Measurements from ENCODE around the gene NPAS3. TPM values are rescaled to one million over a fixed set of nuclear protein-coding genes. Genes with fewer than 3 reads are reported as not detected.

The NPAS3 gene
- total and polyA plus RNA-seq, 8 donors: 0.09 to 0.79 (median 0.56) TPM

DNA sequence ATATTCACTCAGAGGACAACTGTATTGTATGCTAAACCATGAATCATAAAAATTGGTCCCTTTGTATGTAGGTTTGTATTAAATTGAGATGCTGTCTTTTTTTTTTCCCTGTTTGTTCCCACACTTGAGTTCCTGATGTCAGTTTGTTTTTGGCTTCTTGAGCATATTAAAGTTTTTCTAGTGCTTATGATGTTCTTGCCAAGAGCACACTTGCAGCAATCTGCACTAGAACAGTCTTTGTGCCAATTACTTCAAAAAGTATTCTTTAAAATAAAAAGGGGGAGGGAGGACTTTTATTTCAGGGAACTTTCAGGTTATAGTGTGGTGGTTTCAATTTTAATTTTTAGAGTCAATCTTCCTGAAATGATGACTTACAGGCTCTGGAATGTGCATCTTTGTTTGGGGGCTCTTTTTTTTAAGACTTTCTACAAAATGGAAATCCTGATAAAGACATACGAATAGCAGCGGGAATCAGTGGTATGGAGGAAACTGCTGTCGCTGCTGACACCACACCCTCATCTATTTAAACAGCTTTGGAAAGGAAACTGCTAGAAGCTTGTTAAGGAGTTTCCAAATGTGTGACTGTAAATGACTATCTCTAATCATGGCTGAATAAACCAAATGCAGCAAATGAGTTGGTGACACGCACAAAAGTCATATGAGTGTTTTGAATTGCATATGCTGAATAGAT lies 823.6 kb downstream of the NPAS3 start:
- H3K4me1 ChIP-seq: peaks cover 7 to 8% of the 10 kb centered on the region in 2 donors
- H3K36me3 ChIP-seq: no peaks in the 10 kb centered on the region
- no peaks in the 10 kb centered on the region for H3K9me3 ChIP-seq
- peak; percentile 33 for ATAC-seq
- H3K27ac ChIP-seq: no peak overlapping the region
- intact Hi-C loops (cut with DNase I): no loop called here
- no peak overlapping the region for H3K4me3 ChIP-seq
- peaks cover 0 to 10% of the 10 kb centered on the region in 2 donors for H3K27me3 ChIP-seq
- DNase-seq: peak in 1 of 4 donors; percentile 21
- TF ChIP-seq, protein P1, sequence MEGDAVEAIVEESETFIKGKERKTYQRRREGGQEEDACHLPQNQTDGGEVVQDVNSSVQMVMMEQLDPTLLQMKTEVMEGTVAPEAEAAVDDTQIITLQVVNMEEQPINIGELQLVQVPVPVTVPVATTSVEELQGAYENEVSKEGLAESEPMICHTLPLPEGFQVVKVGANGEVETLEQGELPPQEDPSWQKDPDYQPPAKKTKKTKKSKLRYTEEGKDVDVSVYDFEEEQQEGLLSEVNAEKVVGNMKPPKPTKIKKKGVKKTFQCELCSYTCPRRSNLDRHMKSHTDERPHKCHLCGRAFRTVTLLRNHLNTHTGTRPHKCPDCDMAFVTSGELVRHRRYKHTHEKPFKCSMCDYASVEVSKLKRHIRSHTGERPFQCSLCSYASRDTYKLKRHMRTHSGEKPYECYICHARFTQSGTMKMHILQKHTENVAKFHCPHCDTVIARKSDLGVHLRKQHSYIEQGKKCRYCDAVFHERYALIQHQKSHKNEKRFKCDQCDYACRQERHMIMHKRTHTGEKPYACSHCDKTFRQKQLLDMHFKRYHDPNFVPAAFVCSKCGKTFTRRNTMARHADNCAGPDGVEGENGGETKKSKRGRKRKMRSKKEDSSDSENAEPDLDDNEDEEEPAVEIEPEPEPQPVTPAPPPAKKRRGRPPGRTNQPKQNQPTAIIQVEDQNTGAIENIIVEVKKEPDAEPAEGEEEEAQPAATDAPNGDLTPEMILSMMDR (IDR thresholded peaks at IDR 0.05): no peak

DNA sequence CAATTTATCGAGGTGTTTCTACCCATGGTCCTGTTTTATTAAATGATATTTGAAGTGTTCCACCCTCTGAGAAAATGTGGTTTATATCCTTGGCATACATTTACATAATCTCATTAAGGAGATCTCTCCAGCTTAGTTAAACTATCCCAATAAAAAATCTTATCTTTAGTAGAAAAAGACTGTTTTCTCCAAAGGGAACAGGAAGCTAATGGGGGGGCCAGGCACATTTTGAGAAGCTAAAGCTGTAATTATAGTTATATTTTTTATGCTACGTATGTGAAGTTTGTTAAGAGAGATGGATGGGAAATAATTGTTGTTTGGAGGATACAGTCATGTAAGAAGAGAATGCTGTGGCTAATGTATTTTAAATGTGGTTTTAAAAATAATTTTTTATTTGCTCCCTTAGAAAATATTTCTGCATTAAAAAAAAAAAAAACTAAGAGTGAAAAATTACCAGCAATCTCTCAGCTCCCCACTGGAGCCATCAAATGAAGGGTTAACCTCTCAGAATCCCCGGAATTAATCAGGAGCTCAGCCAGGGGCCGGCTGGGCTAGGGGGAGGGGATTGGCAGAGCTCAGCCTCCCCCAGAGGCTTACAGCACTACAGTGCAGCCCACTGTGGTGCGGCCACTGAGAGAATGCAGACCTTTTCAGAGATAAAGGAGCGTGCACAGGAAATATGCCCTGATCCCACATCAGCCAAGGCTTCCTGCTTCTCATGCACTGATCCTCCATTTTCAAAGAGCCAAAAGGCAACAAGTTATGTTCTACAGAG lies 826.4 kb downstream of the NPAS3 start:
- peaks cover 7 to 8% of the 10 kb centered on the region in 2 donors for H3K4me1 ChIP-seq
- ATAC-seq: no peak
- intact Hi-C loops (cut with DNase I): no loop called here
- TF ChIP-seq, protein P1 (IDR thresholded peaks at IDR 0.05): no peak
- peak in 1 of 4 donors; percentile 50 for DNase-seq
- no peak overlapping the region for H3K4me3 ChIP-seq
- H3K9me3 ChIP-seq: no peaks in the 10 kb centered on the region
- H3K27me3 ChIP-seq: peaks cover 0 to 10% of the 10 kb centered on the region in 2 donors
- H3K27ac ChIP-seq: no peak overlapping the region
- H3K36me3 ChIP-seq: no peaks in the 10 kb centered on the region

DNA sequence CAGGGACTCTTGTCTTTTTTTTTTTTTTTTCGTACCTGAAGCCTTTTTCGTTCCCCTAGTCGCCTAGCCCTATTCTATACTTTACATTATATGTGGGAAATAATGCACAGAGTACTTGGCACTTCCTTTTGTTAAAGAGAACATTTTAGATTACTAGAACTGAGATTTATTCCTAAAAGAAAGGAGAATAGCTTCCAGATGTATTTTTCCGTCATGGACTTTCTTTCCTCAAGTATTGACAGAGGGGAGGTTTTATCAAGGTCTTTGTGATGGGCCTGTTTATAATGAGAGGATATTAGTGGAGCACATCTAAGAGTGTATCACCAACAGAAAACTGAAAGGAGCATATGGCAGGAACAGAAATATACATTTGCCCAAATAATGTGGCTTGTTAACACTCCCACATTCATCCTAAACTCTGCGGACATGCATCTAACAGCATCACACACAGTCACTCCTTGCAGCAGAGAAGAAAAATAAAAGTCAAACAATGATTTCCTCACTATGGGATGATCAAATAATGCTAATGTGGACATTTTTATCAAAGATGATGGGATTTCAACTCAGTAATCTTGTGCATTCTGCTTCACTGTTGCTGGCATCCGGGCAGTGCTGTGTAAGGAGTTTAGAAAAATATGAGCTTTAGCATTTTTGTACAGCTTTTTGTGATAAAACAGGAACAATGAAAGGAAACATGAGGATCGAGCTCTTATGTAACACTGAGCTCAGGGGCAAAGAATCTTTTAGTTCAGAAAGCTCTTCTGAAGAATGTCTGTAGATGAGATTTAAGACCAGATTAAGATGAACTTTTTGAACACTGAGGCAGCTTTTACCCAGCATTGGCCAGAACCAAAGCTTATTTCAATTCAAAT lies 829.1 kb downstream of the NPAS3 start:
- Histone ChIP-seq H3K4me1 (no peaks in the 10 kb centered on the region), H3K27ac (no peak overlapping the region), H3K27me3 (peaks cover 0 to 10% of the 10 kb centered on the region in 2 donors), H3K36me3 (no peaks in the 10 kb centered on the region), H3K4me3 (no peak overlapping the region), H3K9me3 (no peaks in the 10 kb centered on the region)
- TF ChIP-seq, protein P1 (IDR thresholded peaks at IDR 0.05): no peak
- ATAC-seq (no peak), DNase-seq (no peak)
- intact Hi-C loops (cut with DNase I): no loop called here

DNA sequence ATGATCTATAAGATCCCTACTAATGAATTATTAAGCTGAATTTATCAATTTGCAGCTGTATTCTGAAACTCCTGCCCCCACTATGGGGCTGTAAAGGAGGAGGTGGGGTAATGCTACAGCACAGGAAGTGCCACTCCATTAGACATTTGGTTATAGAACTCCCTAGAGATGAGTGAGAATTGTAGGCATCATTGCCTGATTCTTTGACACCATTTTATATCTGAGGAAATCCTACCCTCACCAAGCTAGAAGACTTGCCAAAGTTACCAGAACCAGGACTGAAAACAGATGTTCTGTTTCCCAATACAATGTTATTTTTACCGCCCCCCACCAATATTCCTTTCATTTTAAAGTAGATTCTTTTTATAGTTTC lies 829.8 kb downstream of the NPAS3 start:
- H3K9me3 ChIP-seq: no peaks in the 10 kb centered on the region
- ATAC-seq: no peak
- no peak overlapping the region for H3K27ac ChIP-seq
- H3K36me3 ChIP-seq: no peaks in the 10 kb centered on the region
- H3K27me3 ChIP-seq: peaks cover 0 to 6% of the 10 kb centered on the region in 2 donors
- no peaks in the 10 kb centered on the region for H3K4me1 ChIP-seq
- TF ChIP-seq, protein P1 (IDR thresholded peaks at IDR 0.05): no peak
- intact Hi-C loops (cut with DNase I): no loop called here
- no peak for DNase-seq
- H3K4me3 ChIP-seq: no peak overlapping the region

Data from left lung (tissue), 10 donors.